NCI-H2081 treated with DMSO at 0.1 percent for 48 hours (cell line): ENCODE results near the gene RCAN1.

Source experiments
- DNase-seq: peaks from one replicate; lab custom pipeline; 2025; lab: John Stamatoyannopoulos, UW

Gene RCAN1

DNA sequence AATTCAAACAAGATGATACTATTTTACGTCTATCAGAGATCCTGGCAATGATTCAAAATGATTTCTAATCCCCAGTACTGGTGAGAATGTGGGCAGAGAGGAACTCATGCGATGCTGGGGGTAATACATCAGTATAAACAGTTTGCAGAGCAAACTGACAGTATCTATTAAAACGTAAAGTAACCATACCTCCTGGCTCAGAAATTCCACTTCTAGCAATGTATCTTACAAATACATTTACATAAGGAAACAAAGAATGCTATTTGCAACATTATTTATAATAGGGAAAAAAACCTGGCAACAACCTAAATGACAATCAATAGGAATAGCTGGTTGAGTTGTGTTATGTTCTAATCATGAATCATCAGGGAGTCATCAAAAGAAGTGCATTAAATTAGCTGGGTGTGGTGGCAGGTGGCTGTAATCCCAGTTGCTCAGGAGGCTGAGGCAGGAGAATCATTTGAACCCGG lies 15.9 kb downstream of the RCAN1 start:
- no peak for DNase-seq

DNA sequence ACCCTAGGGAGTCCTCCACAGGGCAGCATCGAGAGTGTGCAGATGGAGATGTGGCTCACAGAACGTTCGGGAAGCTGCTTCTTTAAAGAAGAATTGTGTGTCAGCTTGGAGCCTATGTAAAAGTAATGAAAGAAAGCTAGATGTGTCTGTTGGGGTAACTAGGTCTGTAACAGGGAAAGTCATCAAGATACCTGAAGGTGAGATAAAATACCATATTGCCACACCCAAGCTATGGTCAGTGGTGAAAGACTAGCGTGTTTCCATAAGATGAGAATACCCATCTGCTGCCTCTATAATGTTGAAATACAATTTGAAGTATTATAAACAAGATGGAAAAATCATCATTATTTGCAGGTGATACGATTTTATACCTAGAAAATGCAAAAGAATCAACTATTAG lies 17.5 kb downstream of the RCAN1 start:
- DNase-seq: no peak

DNA sequence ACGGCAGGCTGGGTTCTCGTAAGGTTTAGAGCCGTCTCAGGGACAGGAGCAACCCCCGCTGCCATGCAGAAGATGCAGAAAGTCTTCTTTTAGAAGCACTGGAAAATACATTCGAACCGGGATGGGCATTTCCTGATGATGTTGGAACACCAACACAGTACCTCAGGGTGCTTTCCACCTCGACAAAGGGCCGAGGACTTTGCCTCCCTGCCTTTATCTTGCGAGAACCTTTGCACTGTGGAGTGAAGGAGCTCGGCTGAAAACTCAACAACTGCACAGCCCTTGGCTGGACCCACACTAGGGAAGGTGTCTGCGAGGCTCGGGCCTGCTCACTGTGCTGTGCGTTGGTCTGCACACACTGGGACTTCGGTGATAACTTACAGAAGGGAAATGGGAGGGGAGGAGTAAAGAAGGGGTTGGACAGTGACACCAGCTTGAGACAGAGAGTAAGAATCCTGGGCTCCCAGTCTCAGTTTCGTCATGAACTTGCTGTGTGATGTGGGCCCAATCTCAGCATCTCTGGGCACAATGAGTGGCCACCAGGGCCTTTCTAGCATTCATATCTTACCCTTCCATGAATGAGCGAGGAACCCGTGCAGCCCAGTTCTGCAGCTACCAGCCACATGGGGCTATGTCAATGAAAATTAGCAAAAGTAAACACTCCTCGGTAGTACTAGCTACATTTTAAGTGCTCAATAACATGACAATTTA lies 18.2 kb downstream of the RCAN1 start:
- no peak for DNase-seq

DNA sequence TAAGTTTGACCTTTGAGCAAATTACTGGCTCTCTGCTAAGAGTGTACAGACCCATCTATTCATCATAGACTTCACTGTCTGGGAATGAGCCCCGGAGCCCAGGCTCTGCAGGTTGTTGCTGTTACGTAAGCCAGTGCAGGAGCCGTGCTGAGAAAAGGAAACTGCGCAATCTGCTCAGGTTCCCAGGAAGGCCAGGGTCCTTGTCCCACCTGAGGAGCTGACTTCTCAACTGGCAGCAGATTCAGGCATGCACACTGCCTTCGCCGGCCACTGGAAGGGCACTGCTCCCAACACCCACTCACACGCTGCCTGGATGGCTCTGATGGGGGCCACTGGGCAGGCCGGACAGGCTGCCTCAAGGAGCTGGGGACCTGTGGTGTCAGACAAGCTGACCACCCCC lies 19.5 kb downstream of the RCAN1 start:
- no peak for DNase-seq

DNA sequence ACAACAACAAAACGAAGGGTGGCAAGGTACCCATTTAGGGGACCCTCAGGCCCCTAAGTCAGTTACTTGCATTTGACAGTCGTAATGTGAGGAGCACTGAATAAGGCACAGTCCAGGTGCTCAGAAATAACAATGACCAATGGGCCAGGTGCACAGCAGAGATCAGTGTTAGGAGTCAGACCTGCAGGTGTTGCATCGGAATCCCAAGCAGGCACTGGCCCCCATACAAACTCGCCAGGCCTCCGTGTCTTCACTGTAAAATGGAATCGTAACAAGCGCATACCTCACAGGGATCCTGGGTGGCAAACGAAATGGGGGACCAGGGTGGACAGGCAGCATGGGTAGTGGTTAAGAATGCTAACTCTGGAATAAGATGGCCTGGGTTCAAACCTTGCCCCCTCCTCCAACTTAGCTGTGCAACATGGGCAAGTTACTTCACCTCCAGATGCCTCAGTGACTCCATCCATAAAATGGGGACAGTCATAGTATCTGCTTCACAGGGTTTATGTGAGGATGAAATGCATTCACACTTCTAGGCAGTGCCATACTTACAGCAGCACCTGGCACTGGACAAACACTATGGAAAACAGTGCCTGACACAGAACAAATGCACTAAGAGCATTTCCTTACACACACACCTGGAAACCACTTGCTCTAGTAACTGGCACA lies 20.2 kb downstream of the RCAN1 start:
- DNase-seq: no peak

DNA sequence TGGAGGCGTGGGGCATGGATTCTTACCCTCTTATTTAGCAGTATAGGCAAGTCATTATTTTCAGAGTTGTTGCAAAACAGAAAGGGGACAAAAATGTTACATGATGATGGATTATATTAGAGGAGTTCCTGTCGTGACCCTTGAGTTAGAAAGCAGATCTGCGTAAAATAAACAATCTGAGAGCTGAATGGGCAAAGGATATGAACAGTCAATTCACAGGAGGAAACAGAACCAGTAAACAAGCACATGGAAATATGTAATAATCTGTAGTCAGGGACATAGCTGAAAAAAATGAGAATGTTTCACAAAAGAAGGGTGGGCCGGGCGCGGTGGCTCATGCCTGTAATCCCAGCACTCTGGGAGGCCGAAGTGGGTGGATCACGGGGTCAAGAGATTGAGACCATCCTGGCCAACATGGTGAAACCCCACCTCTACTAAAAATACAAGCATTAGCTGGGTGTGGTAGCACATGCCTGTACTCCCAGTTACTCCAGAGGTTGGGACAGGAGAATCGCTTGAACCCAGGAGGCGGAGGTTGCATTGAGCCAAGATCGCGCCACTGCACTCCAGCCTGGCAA lies 20.9 kb downstream of the RCAN1 start:
- DNase-seq: no peak

DNA sequence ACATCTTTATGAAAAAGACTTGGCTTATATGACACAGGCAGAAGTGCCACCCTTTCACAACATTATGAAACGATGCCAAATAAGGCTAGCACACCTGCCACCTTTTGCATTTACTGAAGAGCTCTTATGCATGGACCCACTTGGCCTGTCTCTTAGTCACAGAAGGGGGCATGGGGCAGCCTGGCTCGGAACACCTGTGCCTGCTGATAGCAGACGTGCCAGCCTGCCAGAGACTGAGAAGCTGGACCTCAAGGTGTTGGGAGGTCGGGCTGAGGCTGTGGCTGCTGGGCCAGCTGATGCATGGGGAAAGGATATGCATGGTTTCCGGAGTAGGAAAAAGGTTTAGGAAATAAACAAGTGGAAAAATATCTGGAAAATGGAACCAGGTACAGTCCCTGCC lies 21.5 kb downstream of the RCAN1 start:
- DNase-seq: peak; percentile 56

DNA sequence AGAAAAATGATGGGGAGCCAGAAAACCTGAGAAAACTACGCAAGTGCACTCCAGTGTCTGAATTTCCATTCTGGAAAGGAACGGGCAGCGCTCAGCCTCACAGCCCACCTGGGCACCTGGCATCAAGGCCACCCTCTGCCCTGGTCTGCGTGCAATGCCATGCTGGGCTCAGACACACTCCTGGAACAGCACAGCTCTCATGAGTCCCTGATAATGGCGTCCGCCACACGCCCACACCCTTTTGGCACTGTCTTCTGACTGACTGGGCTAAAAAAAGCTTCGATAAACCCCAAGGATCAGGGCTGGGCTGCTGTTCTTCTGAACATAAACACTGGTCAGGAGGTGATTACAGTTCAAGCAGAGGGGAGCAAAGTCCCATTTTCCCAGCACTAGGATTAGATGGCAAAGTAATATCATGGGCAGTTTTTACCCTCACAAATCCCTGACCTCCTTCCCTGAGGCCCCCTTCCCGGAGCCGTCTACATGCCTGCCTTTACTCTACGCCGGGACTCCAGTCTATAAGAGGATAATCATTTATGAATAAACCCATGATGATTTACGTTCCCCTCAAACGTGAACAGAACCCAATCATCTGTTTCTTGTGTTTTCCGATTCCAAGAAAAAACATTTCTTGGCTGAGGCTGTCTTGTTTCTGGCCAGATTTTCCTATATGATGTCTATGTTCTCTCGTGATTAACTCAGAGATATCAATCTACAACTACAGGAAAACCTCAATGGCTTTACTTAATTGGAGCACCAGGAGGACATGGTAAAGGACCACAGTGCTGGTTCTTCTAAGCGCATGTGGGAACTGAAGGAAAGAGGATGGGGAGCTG lies 22.6 kb downstream of the RCAN1 start:
- DNase-seq: no peak

DNA sequence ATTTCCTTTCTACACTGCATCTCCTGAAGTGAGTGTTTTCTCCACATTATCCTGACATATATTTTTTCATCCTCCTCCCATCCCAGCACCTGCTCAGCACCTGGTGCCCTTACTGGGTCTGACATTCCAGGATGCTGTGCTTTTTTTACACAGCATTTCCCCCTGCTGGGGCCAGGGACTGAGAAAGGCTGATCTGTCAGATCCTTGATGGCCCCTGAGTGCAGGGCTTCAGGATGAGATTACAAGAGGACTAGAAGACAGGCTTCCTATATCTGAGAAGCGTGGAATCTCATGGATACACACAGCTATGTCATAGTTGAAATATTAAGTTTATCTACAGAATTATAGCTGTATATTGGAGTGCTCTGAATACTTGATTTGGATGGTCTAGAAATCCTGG lies 24.4 kb downstream of the RCAN1 start:
- no peak for DNase-seq

DNA sequence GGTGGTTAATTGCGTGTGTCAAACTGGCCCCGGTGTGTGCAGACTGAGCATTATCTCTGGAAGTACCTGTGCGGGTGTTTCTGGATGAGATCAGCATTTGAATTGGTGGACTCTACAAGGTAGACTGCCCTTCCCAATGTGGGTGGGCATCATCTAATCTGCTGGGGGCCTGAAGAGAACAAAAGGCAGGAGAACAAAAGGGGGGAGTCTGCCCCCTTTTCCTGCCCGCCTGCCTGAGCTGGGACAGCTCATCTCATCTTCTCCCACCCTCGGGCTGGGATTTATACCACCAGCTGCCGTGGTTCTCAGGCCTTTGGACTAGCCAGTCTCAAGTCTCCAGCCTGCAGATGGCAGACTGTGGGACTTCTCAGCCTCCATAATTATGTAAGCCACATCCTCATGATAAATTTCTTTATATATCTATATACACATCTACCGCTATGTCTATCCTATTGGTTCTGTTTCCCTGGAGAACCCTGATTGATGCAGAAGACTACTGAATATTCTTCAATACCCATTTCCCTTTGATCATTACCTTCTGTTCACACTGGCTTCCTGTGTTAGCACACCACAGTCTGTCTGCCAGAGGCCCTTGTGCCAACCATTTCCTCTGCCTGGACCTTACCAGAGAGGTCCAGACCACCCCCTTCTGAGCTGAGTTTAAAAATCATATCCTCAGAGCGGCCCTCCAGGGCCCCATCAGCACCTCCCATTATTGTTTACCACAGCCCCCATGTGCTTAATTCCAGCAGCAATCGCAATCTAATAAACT lies 25.2 kb downstream of the RCAN1 start:
- DNase-seq: no peak

DNA sequence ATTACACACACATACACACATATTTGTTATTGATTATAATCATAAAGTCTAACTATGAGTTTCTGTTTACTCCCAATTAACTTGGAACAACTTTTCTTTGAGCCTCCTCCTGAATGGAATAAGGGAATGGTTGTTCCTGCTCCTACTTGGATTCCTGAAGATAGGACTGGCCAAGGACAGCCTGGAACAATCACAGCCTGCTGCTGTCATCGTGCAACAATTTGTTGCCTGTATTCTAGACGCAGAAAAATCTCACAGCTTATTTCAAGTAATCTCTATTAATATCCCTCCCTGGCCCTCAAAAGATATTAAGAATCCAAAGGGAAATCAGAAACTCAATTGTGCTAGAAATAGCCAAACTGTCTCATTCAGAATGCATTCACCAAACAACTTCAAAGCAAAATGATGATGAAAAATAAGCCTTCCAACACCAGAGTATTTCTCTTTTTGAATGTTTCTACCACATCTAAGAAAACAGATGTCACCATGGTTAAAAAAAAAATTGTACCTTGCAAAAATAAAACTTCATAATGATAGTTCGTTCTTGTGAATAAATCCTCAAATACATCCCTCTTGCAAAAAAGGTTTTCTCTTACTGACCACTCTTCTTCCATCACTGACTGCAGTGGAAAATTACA lies 30.9 kb downstream of the RCAN1 start:
- DNase-seq: no peak

DNA sequence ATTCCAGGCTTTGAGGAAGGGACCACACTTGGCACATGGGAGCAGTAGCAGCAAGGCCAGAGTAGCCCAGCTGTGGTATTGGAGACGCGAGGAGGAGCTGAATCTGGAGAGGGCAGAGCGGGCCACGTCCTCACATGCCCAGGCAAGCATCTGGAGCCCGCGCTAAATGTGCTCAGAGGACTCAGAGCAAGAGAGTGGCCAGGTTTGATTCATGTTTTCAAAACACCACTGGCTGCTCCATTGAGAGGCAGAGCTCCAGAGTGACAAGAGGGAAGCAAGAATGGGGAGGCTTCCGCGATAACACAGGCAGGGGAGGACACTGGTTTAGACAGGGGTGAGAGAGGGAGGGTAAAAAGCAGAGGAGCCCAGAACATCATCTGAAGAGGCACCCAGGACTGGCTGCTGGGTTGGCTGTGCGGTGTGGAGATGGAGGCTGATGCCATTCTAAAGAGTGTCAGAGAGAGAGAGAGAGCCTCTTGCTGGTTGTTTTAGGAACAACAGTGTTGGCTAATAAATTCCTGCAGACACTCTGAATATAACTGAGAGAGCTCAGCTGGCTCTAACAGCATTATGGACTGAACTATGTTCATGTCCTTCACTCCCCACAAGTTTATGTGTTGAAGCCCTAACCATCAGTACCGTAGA lies 32.3 kb downstream of the RCAN1 start:
- no peak for DNase-seq

DNA sequence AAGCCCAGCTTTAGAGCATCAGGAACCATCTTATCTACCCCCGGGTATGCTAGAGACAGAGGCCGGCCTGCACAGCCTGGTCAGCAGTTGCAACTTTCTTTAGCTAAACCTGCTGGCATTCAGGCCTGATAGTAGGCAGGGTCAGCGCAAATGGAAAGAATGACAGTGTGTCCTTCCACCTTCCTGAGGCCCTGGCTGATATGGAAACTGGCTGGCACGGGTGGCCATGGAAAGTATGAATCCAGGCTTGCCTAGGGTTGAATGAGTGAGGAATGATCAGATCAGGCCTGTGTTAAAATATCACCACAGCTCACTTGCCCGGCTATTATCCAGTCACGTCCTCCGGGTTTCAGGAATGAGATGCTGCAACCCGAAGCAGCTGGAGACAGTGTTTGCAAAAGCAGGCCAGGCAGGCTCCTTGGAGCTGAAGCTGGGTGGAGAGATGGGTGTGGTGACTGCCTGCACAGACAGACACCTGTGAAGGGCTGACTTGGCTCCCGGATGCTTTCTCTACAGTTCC lies 34.7 kb downstream of the RCAN1 start:
- no peak for DNase-seq

DNA sequence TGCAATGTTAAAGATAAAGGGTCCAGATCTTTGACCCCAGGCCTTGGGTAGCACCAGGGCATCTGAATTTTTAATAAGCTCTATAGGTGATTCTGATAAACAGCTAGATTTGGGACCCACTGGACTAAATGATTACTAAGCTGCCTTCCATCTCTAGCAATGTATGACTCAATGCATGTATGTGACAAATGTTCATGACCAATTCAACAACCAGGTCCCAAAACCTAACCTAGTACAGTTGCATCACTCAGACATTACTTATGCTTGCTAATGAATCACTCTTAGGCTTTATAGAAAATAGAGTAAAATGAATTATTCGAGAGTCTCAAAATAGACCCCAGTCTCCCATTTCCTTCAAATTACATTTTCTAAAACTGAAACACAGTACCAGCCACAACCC lies 35.5 kb downstream of the RCAN1 start:
- no peak for DNase-seq

DNA sequence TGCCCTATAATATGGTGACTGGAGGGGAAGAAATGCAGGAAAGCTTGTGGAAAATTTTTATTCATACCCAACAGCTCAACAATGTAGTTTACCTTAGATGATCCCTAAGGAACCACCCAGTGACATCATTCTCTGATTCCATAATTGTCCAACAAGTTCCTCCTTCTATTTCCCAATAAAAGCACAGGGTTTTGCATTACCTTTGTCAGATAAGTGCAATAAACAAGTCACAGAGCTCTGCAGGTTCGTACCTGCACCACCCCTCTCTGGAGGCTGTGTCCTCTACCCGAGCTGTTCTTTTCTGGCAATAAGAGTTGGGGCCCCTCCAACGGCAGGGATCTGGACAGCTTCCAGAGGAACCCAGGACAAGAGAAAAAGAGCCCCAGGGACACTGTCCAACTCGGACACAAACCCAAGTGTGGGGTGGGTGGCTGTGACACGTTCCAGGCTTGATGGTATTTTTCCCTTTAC lies 38.8 kb downstream of the RCAN1 start:
- no peak for DNase-seq

DNA sequence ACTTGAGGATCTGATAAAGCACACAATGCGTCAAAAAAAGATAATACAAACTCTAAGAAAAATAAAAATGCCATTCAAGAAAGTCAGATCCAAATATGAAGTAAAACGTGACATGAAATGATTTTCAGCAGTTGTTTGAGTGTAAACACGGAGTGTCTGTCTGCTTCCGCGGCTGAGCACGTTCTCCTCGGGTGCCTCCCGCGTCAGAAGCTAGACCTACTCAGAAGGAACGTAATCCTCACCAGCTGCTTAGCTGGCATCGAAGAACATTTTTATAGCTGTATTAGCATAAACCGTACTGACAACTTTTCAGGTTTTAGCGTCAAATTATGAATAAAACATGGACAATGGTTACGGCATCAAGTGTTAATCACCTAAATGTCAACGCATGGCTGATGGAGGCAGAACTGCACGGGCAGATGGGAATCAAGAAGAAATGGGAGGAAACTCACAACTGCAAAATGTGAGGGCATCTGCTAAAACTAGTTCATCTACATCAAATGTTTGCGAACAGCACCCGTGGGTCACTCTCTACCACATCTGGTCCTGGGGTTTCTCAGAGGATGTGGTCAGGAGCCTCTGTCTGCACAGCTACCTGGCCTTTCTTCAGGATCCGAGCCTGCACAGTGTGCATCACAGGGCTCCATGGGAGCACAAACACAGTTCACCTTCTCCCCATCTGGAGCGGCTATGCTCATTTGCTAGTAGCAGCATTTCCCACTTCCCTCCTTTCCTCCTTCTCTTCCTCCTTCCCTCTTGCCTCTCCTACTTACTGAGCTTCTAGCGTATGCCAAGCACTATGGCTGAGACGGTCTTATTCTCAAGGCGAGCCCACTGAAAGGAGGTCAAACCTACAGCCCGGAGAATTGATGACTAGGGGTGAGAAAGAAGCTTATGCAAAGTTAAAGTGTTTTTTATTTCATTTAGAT lies 40.0 kb downstream of the RCAN1 start:
- DNase-seq: no peak

DNA sequence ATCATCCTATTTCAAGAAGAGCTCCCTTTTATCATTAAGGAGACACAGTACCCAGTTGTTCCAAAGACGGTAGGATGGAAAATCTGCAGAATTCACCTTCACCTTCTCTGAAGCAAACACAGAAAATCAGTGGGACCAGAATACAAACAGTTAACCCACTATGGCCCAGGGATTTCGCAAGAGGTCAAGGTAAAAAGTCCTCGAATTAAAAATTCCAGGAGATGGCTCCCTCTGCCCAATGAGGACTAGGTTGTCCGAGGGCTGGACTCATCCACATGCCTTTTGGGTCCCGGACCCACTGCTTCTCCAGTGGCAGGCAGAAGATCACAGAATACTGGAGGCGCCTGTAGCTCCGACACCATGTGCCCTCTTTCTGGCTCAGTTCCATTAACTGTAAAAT lies 42.9 kb downstream of the RCAN1 start:
- DNase-seq: no peak

DNA sequence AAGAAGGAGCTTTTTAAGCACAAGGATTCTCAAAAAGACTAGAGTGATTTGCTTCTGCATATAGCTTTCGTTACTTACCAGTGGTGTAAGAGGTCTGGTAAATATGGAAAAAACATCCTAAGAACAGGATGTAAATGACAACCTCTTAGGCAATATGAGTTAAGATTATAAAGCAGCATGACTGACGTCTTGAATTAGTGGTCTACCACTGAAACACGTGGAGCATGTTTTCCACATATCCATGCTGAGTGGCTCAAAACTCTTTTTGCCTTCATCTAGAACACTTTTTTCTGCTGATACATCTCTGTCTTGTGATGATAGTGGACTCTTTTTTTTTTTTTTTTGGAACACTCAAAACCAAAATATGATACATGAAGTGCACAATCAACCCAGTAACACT lies 44.6 kb downstream of the RCAN1 start:
- DNase-seq: no peak

DNA sequence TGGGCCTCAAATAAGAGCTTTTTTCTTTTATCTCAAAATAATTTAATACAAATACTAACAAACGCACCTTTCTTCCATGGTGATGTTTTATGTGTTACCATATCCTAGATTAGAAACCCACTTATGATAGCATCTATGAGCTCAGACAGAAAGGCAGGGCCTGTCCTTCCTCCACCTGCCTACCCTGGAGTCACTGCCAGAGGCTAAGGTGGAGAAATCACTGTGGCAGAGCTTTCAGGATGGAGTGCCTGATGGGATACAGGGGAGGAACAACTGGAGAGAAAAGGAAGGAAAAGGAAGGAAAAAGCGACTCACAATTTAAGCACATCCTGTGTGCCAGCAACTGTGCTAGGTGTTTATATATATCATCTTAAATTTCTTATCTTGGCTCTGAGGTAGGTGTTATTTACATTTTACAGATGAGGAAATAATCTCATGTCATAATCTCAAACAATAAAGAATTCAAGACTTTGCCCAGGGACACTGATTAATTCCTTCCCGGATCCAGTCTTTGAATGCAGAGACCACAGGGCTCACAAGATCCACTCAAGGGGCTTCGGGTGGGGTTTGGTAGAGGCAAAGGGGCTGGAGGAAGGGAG lies 45.4 kb downstream of the RCAN1 start:
- no peak for DNase-seq
